ENCODE data around the gene RPLP1. TPM values are rescaled to one million over a fixed set of nuclear protein-coding genes. Genes with fewer than 3 reads are reported as not detected.
A peak's percentile ranks its signal among the peaks of the same experiment; 100 is the strongest.

The RPLP1 gene
- total RNA-seq, 1 donor from 2014 or later, result 2,110 TPM

GRCh38 chr15:69469467-69470201, 17.0 kb downstream of the RPLP1 start:
- ATAC-seq, result peak; percentile 55

GRCh38 chr15:69472046-69472445, 19.4 kb downstream of the RPLP1 start:
- no peak for ATAC-seq

GRCh38 chr15:69472562-69472961, 19.9 kb downstream of the RPLP1 start:
- no peak for ATAC-seq

GRCh38 chr15:69474291-69474690, 21.7 kb downstream of the RPLP1 start:
- no peak for ATAC-seq

- peak; percentile 6 for ATAC-seq
Measured at GRCh38 chr15:69474846-69475455, 22.3 kb downstream of the RPLP1 start.

GRCh38 chr15:69475769-69476358, 23.2 kb downstream of the RPLP1 start:
- ATAC-seq, result peak; percentile 87

- no peak for ATAC-seq
Measured at GRCh38 chr15:69476704-69477473, 24.3 kb downstream of the RPLP1 start.

GRCh38 chr15:69478259-69478781, 25.7 kb downstream of the RPLP1 start:
- ATAC-seq, result no peak

- no peak for ATAC-seq
Measured at GRCh38 chr15:69479081-69479480, 26.5 kb downstream of the RPLP1 start.

GRCh38 chr15:69479971-69480370, 27.4 kb downstream of the RPLP1 start:
- no peak for ATAC-seq

GRCh38 chr15:69480932-69481331, 28.3 kb downstream of the RPLP1 start:
- peak; percentile 56 for ATAC-seq

- ATAC-seq, result peak; percentile 13
Measured at GRCh38 chr15:69482686-69483256, 30.2 kb downstream of the RPLP1 start.

GRCh38 chr15:69484837-69485236, 32.2 kb downstream of the RPLP1 start:
- ATAC-seq, result peak; percentile 76

GRCh38 chr15:69486481-69487110, 34.0 kb downstream of the RPLP1 start:
- ATAC-seq, result no peak

- no peak for ATAC-seq
Measured at GRCh38 chr15:69489073-69489571, 36.5 kb downstream of the RPLP1 start.

GRCh38 chr15:69490356-69491037, 37.9 kb downstream of the RPLP1 start:
- no peak for ATAC-seq

- no peak for ATAC-seq
Measured at GRCh38 chr15:69491038-69491505, 38.5 kb downstream of the RPLP1 start.

- no peak for ATAC-seq
Measured at GRCh38 chr15:69493406-69493805, 40.8 kb downstream of the RPLP1 start.

- no peak for ATAC-seq
Measured at GRCh38 chr15:69496001-69496400, 43.4 kb downstream of the RPLP1 start.

- ATAC-seq, result no peak
Measured at GRCh38 chr15:69497076-69497475, 44.5 kb downstream of the RPLP1 start.

GRCh38 chr15:69497667-69498066, 45.0 kb downstream of the RPLP1 start:
- no peak for ATAC-seq
